GM23248 (cell line): ENCODE measurements around the gene GABRG3.

ENCODE experiments used
- EZH2 ChIP-seq: fragments of 200-600 bp; sonication (generic); IDR thresholded peaks from 2 replicates; pipeline ENCODE4 v1.6.1; 2018; ENCODE audit warnings: antibody characterized with exemption, mild to moderate bottlenecking; ENCODE audit not compliant: insufficient read depth, poor library complexity, severe bottlenecking
- EZH2phosphoT487 ChIP-seq: fragments of 200-600 bp; sonication (generic); IDR thresholded peaks from 2 replicates; pipeline ENCODE4 v1.6.1; 2018; ENCODE audit warnings: antibody characterized with exemption, moderate library complexity, mild to moderate bottlenecking, low read depth; ENCODE audit not compliant: insufficient read depth

- no peak for TF ChIP-seq EZH2phosphoT487
- TF ChIP-seq EZH2 = no peak
These were observed 427.7 kb downstream of the GABRG3 start for GRCh38 chr15:27398631-27399161.
